GM12892 (cell line): ENCODE data around the gene CRAMP1.

Experiments used
- POLR2A ChIP-seq: IDR thresholded peaks from 2 replicates; pipeline ENCODE4 v1.6.1; 2011; ENCODE audit warnings: low read depth, low read length, control low read depth
- POLR2AphosphoS5 ChIP-seq: IDR thresholded peaks from 2 replicates; pipeline ENCODE4 v1.6.1; 2011; ENCODE audit warnings: low read depth, low read length, control low read depth

DNA sequence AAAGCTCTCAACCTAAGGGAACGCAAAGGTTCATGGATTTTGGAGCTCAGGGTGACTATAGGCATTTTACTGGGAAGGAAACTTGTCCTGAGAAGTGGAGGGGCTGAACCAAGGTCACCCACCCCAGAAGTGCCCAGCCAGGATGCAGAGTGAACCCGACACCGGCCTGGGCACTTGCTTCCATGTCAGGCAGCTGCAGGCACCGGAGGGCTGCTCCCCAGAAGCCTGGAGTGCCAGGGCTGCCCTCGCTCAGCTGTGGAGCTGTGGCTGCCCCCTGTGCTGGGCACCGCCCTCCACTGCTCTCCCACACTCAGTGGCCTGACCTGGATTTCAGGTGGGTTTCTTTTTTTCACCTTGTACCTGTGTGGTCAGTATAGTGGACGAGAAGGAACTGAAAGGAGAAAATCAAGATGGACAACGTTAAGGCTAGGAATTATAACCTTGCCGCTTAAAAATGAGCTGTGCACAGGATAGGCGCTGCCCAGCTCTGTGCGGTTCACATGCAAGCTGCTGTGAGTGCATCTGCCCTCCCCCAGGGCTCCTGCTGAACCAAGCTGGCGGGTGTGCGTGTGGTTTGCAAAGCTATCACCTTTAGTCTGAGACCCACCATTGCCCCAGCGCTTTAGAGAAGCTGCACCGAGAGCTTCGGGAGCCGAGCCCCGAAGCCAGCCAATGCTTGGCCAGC, 96.1 kb downstream of the CRAMP1 start:
- TF ChIP-seq POLR2AphosphoS5 (no peak), POLR2A (no peak)
